Choroid plexus epithelial cell (primary cell): Measurements from ENCODE around the gene LSM5.

ENCODE experiments used
- DNase-seq: peaks from one replicate; pipeline ENCODE4 v3.0.0-alpha.2; 2010; ENCODE audit warnings: low read depth
- H3K4me3 ChIP-seq: 2 replicates; pipeline ENCODE4 v1.5.1; 2011; ENCODE audit warnings: low read depth, mild to moderate bottlenecking, control low read depth, low read length, moderate library complexity
- CTCF ChIP-seq: conservative IDR thresholded peaks from 2 replicates; pipeline ENCODE4 v1.5.1; 2011; ENCODE audit warnings: low read depth, mild to moderate bottlenecking, control low read depth, inconsistent platforms, low read length, moderate library complexity

Gene LSM5

GRCh38 chr7:32461484-32461883 lies 28.7 kb downstream of the LSM5 start:
- TF ChIP-seq CTCF = no peak
- H3K4me3 ChIP-seq = no peak overlapping the region
- DNase-seq = no peak

- no peak for DNase-seq
- H3K4me3 ChIP-seq = no peak overlapping the region
- no peak for TF ChIP-seq CTCF
These were observed 30.4 kb downstream of the LSM5 start for GRCh38 chr7:32459788-32460187.

- no peak overlapping the region for H3K4me3 ChIP-seq
- no peak for DNase-seq
- TF ChIP-seq CTCF = no peak
These were observed 32.2 kb downstream of the LSM5 start for GRCh38 chr7:32458025-32458424.

GRCh38 chr7:32453341-32454011 lies 36.7 kb downstream of the LSM5 start:
- H3K4me3 ChIP-seq = no peak overlapping the region
- TF ChIP-seq CTCF = no peak
- DNase-seq = no peak

GRCh38 chr7:32447218-32447617 lies 43.0 kb downstream of the LSM5 start:
- H3K4me3 ChIP-seq = no peak overlapping the region
- DNase-seq = no peak
- no peak for TF ChIP-seq CTCF

GRCh38 chr7:32436146-32436928 lies 53.8 kb downstream of the LSM5 start:
- TF ChIP-seq CTCF = no peak
- H3K4me3 ChIP-seq = no peak overlapping the region
- DNase-seq = no peak
